SKM-1 (cell line): ENCODE measurements around the gene C1QTNF9.
"Not testable (repeated sequence)": the region's sequence is repeated elsewhere in the genome, so short reads cannot be mapped to it uniquely, and the experiment has no call there.

Experiments used
- DNase-seq: peaks from one replicate; lab custom pipeline; 2025; ENCODE audit not compliant: unreplicated experiment; lab: John Stamatoyannopoulos, UW

The C1QTNF9 gene

DNA sequence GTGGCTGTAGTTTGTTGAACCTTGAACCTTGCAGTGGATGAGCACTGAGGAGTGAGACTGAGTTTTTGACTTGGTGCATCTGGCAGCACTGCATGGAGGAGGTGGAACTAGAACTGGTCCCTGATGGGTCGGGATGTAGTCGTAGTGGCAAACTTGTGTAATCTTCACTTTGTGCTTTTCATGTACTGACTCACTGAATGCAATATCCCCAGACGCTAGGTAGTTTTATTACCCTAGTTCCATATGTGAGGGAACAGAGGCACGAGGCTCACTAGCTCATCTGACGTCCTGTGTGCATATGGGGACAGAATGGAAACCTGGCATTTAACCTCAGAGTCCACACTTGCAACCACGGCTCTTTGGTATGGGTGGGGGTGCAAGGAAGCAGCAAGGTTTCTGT lies 10.3 kb downstream of the C1QTNF9 start:
- not testable (repeated sequence) for DNase-seq

DNA sequence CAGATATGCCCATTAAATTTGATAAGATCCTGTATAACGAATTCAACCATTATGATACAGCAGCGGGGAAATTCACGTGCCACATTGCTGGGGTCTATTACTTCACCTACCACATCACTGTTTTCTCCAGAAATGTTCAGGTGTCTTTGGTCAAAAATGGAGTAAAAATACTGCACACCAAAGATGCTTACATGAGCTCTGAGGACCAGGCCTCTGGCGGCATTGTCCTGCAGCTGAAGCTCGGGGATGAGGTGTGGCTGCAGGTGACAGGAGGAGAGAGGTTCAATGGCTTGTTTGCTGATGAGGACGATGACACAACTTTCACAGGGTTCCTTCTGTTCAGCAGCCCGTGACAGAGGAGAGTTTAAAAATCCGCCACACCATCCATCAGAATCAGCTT lies 12.0 kb downstream of the C1QTNF9 start:
- not testable (repeated sequence) for DNase-seq

GRCh38 chr13:24322470-24322869 lies 13.1 kb downstream of the C1QTNF9 start:
- DNase-seq, result not testable (repeated sequence)

GRCh38 chr13:24323036-24323738 lies 13.8 kb downstream of the C1QTNF9 start:
- no peak for DNase-seq

DNA sequence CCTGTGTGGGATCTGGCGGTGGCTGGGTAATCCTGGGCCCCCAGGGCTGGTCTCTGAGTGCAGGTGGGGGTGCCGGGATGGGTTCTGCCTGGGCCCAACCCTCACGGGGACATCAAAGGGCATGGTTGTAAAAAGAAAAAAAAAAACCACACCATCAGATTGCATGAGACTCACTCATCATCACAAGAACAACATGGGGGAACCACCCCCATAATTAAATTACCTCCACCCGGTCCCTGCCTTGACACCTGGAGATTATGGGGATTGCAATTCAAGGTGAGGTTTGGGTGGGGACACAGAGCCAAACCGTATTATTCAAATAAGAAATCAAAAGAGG lies 14.3 kb downstream of the C1QTNF9 start:
- no peak for DNase-seq

GRCh38 chr13:24327598-24327997 lies 18.2 kb downstream of the C1QTNF9 start:
- DNase-seq, result not testable (repeated sequence)

DNA sequence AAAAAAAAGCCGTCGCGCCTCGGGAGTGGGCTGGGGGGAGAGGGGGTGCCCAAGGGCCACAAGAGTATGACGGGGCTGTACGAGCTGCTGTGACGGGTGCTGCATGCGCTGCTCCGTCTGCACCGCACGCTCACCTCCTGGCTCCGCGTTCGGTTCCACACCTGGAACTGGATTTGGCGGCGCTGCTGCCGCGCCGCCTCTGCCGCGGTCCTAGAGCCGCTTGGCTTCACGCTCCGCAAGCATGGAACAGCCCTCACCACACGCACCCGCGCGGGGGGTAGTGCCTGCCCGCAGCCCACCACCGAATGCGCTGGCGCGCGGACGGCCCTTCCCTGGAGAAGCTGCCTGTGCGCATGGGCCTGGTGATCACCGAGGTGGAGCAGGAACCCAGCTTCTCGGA lies 18.8 kb downstream of the C1QTNF9 start:
- no peak for DNase-seq

- no peak for DNase-seq
Observed at GRCh38 chr13:24338721-24339120, 29.3 kb downstream of the C1QTNF9 start.

DNA sequence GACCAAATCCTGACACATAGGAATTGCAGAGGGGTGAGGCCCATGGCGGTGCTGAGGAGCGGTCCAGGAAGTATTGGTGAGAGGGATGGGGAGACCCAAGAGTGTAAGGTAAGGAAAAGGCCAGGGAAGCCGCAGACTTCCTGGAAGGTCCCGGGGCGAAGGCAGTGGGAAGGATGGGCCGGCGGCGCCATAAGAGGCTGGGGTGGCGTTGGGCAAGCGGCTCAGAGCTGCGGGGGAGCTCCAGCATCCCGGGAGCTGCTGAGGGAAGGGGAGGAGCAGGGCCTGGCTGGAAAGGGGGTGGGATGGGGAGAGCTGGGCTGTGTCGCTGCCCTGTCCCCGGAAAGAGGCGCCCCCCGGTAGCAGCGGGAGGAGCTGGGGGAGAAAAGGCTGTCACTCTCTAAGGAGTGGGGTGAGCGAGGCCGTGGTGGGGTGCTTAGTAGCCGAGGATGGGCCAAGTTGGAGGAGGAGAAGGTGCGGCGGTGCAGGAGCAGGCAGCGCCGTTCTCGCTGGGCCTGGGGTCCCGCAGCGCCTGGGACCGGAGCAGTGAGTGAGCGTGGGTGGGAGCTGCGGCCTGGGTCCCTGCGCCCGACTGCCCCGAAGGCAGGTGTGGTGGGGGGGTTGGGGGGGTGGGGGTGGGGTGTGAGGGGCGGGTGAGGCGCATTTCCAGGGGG lies 30.7 kb downstream of the C1QTNF9 start:
- no peak for DNase-seq

DNA sequence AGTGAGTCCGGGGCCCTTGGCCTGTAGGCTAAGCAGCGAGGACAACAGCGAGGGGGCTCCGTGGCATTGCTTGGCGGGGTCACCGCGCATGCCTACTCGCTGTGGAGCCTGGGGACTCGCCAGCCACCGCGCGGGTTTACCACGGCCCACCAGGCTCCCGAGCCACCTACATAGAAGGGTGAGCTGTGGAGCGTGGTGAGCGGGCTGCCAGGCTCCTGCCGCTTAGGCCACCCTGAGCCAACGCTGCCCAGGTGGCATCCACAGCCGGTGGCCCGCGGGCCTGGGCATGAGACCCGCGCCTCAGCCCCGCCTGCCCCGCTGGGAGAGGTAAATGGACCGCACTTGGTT lies 31.2 kb downstream of the C1QTNF9 start:
- DNase-seq, result no peak

- DNase-seq, result no peak
Observed at GRCh38 chr13:24341439-24341838, 32.1 kb downstream of the C1QTNF9 start.

DNA sequence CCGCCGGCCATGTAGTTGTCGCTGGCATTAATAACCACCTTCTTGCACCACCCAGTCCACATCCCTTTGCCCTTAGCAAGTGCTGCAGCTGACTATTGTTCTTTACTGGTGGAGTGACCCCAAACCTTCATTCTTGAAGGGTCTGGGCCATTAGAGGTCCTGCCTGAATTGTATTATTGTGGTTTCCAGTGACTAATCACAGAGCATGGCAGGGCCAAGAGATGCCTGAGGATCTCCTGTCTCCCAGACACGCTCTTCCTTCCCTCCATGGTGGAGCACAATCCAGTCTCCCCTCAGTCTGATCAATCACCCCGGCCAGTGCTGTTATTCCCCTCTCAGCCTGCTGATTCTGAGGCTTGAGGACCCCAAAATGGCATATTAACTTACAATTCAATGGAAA lies 39.0 kb downstream of the C1QTNF9 start:
- no peak for DNase-seq

DNA sequence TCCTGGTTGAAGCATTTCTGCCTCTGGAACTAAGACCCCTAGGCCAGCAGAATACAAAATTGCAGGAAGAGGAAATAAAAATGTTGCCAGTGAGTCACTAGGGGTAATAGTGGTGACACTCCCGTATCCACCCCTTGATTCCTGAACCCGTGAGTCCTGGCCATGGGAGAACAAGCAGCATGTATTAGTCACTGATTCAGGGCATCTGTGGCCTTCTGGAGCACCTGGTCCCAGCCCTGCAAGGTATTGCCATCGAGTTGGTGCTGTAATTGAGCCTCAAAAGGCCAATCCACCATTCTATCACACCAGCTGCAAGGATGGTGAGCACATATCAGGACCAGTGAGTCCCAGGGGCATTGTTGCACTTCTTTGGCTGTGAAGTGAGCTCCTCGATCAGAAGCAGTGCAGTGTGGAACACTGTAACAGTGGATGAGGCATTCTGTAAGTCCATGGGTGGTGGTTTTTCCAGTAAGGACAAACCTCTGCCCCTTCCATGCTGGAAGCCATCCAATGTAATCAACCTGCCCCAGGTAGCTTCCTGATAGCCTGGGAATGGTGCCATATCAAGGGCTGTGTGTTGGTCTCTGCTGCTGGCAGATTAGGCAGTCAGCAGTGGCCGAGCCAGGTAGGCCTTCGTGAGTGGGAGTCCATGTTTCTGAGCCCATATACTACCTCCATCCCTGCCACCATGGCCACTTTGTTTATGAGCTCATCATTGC lies 39.6 kb downstream of the C1QTNF9 start:
- DNase-seq, result no peak

DNA sequence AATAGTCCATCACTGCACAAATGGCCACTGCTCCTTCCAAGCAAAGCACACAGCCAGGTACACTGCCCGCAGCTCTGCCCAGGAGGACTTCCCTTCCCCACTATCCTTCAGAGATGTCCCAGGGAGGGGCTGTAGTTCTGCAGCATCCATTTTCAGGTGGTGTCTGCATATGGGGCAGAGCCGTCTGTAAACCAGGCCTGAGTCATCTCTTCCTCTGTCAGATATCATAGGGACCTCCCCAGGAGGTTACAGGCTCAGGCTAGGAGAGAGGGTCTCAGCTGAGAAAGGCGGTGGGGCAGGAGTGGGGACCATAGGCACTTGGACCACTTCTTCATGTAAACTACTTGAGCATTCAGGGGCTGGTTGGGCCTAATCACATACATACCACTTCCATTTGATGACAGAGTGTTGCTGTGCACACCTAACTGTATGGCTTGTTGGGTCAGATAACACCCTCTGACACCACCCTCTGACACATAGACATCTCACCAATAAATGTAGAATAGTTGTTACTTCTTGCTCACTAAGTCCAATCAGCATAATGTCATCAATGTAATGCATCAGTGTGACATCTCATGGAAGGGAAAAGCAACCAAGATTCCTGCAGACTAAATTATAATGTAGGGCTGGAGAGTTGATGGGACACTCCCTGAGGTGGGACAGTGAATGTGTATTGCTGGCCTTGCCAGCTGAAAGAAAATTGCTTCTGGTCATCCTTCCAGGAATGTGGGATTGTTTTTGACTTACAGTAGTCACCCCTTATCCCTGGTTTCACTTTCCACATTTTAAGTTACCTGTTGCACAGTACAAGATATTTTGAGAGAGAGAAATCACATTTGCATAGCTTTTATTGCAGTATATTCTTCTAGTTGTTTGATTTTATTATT lies 40.6 kb downstream of the C1QTNF9 start:
- not testable (repeated sequence) for DNase-seq

GRCh38 chr13:24351423-24351822 lies 42.0 kb downstream of the C1QTNF9 start:
- DNase-seq, result no peak

- no peak for DNase-seq
Observed at GRCh38 chr13:24353736-24354135, 44.4 kb downstream of the C1QTNF9 start.

DNA sequence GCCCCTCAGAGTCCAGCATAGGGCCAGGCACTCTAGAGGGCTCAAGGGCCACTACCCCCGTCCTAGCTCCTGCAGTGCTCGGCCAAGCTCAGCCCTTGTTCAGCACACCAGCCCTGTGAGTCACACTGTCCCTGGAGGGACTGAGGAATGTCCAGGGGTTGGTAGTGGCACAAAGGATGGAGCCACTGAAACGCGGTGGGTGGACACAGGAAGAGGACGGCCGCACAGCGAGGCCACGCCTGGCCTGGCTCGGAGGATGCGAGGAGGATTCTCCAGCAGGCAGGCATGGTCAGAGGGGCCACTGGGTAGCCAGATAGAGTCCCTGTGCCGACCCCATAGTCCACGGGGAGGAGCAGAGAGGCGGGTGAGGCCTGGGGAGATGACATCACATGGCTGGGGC lies 45.7 kb downstream of the C1QTNF9 start:
- no peak for DNase-seq

DNA sequence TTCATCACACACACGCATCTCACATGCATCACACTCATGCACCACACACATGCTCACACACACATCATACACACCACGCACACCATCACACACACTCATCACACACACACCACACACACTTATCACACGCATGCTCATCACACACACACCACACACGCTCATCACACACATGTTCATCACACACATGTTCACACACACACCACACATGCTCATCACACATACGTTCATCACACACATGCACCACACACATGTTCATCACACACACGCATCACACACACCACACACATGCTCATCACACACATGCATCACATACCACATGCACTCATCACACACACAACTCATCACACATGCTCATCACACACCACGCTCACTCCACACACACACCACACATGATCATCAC lies 46.9 kb downstream of the C1QTNF9 start:
- DNase-seq, result no peak

GRCh38 chr13:24356837-24357236 lies 47.5 kb downstream of the C1QTNF9 start:
- no peak for DNase-seq

DNA sequence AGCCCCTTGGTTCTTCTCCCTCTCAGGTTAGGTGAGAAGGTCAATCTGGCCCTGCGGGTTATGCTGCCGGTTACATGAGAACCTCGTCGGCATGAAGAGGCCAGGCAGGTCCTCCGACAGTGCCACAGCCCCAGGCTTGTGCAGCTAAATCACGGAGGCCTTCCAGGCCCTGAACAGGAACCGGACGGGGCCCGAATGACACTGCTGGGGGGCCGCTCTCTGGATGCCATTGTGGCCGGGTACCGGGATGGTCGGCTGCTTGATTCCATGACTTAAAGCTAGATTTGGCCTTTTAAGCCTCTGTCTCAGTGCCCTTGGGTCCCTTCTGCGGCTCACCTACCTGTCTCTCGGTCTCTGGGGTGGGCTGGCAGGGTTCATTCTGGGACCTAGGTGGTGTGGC lies 48.4 kb downstream of the C1QTNF9 start:
- no peak for DNase-seq

DNA sequence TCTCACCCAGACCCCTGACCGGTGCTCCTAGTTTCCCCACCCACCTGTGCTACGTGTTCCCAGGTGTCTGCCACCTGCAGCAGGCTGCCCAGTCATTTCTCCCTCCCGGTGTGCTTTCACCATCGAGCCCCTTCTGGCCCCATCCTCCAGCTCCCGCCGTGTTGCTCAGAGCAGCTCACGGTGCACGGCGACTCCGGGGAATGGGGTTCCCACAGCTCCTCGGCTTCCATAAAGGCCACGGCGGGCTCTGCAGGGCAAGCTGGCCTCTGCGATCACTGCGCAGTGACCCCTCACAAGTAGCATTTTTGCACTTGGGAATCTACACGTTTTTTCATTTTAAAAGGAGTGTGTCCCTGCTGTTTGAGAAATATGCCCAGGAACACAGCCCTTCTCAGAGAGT lies 49.5 kb downstream of the C1QTNF9 start:
- not testable (repeated sequence) for DNase-seq
